Fibroblast of skin of back (primary cell): ENCODE data around the gene NKX2-2.
"Not testable (repeated sequence)": the region's sequence is repeated elsewhere in the genome, so short reads cannot be mapped to it uniquely, and the experiment has no call there.

Source experiments
- DNase-seq: peaks from one replicate; pipeline ENCODE4 v3.0.0-alpha.2; 2013

NKX2-2 gene

DNA sequence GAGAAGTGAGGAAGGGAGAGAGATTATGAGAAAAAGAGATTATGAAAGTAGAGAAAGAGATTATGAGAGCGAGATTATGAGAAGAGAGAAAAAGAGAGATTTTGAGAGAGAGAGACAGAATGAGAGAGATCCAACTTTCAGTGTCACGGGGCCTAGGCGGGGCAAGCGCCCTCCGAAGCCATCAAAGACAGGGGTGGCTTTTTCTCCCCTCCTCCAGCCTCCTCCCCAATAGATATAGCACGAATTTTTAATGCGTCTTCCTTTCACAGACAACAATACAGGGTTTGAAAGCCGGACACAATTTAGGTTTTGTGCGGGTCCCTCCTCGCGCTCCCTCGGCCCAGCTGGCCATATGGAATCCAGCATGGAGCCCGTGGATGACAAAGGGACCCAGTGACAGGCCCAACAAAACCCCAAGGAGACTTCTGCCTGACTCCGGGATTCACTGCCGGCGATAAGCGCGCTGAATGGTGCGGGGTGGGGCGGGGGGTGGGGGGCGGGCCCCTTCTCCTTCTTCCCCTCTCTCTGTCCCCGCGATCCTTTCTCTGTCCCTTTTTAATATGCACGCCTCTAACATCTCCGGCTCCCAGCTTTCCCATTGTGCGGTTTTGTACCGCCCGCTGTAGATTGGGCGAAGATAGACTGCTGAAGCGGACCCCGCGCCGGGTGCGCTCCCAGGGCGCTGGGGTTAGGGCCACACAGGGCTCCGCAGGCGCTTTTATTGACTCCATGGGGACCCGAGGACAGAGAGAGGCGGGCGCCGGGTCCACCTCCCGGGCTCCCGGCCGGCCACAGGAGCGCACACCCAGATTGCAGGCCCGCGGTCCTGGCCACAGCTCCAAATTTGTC is 5.4 kb downstream of the NKX2-2 start:
- DNase-seq, result no peak

DNA sequence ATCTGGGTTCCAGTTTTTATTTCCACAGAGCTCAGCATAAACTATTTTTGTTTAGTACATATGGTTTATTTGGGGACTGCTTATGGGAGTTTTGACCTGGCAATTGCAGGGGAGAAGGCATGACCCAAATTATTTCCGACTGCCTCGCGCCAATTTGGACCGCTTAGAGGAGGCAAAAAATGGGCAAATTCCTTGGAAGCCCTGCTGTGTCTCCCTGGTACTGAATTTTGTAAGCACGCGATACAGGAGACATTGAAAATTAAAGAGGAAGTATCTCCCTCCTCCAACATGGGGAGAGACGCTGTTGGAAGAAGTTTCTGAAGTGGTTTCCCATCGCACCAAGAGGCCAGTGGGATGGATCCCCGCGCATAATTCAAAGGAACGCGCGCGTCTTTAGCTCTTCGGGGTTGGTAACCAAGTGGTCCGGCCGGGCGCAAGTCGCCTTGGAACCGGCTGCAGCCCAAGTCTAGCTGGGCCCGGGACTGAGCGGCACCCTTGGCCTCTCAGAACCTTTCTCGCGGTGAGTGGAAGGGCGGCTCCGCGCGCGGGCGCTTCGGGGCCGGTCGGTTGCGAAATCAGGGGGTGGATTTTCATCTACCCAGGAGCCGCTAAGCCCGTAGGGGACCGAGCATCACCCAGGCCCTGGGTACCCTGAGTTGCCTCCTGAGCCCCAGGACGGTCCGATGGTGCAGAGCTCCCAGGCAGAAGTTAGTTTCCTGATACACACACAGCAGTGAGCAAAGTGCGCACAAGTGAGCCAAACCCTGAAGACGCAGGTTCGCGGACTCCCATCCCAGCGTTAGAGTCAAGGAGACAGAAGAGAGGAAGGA is 6.2 kb downstream of the NKX2-2 start:
- DNase-seq, result no peak

DNA sequence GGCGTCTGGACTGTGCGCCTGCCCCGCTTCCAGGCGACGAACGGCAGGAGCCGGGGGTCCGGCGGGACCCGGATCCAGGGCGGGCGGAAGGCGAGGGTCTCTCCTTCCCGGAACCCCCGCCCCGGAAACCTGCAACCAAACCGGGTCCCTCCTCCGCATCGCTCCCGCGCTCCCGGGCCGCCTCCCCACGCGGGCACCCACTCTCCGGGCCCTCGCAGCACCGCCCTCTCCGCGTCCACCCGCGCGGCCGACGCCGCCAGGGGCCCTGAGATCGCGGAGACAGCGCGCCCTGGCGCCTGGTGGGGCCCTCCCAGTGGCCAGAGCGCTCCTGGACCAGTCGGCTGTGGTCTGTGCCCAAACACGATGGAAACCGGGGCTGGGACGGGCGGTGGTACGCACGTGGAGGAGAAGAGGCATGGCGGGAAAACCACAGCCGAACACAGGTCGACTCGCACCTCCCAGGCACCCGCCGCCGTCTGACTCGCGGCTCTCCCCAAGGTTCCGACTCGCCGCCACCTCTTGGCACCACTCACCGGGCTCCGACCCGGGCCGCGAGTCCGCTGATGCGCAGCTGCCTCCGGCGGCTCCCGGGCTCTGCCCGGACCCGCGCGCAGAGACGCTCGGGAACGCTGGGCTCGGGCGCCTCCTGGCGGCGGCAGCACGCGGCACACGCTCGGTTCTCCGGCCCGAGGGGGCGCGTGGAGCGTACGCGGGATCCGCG is 7.9 kb downstream of the NKX2-2 start:
- peak; percentile 44 for DNase-seq

DNA sequence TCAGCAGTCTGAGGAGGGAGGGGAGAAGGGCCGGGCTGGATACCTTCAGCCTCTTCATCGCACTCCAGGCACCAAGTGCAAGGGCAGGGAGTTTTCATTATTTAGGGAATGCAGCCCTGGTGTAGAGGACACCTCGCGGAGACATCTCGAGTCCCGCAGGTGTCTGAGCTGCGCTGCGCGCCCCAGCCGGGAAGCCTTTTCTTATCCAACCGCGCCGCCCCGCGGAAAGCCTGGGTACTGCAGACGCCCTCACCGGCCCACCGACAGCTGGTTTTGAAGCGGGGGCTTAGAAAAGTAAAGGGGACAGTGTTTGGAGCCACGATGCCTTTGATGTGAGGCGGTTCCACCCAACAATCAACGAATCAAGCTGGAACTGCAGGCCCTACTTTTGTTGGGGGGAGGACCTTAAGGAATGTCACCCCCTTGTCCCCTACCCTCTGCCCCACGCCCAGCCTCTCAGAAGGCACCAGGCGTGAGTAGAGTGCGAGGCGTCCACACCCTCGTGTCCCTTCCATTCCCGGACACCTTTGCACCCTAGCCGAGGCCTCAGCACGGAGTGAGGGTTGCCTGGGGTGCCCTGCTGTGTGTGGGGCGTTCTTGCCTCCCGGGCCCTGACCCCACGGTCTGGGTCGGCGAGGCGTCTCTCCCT is 8.6 kb downstream of the NKX2-2 start:
- DNase-seq, result peak; percentile 25

DNA sequence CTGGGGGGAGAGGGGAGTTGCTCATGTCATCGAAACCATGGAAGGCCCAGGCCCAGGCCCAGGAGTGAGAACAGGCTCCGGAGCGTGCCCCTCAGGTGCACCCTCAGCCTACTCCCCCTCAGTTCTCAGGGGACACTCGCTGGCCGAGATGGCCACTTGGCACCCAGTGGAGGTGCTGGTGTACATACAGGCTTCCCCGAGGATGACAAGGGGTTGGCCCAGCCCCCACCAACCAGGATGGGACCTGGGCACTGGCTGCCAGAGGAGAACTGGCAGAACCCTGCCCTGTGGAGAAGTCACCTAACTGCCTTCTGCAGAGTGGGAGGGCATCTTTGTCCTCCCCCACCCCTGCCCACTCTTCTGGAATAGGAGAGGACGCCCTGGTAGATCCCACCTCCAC is 9.5 kb downstream of the NKX2-2 start:
- DNase-seq, result no peak

DNA sequence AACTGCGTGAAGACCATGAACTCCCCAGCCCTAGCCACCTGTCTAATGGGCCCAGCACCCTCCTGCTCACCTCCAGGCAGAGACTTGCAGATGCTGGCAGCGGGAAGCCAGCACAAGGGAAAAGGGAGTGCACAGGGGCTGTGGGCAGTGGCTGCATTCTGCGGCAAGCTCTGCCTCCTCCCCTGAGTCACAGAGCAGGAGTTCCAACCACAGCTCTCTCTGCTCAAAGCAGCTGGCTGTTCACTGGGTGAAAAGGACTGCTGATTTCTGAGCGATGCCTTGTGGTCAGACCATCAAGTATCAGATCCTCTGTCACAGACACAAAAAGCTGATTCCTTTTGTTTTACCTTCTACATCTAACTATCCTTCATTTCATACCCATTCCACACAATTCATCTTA is 10.5 kb downstream of the NKX2-2 start:
- DNase-seq, result no peak

DNA sequence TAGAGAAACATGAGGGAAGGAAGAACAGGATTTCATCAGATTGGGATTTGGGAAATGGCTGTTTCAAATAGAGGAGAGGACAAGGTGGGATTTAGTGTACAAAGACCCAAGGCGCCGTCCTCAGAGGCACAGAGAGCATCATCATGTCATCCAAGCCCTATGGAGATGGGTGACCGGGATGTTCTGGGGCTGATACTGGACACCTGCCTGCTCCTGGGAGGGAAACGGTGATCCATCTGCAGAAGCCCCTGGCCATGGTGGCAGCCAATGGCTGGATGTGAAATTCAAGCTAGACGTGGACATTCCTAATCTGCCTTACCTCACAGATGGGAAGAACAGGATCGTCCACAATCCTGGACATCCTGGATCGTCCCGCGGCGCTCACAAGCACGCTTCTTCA is 12.7 kb downstream of the NKX2-2 start:
- DNase-seq, result no peak

DNA sequence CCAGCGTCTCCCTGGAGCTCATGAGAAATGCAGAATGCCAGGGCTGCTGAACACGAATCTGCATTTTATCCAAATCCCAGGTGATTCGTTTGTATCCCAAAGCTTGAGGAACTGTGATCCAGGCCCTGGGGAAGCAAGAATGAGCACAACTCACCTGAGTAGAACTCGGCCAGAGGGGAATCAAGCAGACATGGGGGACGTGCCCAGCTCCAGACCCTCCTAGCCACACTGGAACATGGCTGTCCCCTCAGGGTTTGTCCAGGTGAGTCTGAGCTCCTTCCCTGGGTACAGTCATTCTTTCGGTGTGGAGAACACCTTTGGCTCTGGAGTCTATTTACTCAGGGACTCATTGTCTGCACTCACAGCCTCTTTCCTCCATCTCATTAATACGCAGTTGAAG is 13.3 kb downstream of the NKX2-2 start:
- no peak for DNase-seq

DNA sequence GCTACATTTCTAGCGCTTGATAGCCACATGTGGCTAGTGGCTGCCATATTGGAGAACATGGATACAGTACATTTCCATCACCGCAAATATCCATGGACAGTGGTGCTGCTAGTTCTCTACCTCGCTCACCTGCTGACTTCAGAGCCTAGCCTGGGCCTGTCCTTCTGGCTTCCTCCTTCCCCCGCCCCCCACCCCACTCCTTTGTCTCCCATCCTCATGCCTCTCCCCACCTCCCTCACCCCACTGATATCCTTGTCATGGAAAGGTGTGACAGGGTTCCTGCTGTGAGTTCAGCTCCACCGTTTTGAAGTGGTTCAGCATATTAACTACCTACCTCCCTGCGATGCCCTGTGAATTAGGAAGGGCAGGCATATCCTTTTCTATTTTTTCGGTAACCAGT is 14.2 kb downstream of the NKX2-2 start:
- no peak for DNase-seq

DNA sequence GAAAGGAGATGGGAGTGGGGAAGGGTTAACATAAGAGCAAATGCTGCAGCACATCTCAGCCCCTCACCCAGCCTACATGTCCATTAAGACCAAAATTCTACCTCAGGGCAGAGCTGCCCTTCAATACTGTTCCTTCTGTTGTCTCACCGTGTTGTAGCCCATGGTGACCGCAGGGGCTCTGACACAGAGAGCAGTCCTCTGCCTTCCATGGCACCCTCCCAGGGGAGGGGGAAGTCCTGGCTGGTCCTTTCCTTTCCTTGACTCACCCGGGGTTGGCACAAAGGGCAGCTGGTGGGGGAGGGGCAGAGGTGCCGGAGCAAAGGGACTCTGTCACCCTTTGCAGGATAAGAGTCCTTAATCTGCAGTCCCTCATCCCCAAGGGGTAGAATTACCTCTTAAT is 15.2 kb downstream of the NKX2-2 start:
- no peak for DNase-seq

DNA sequence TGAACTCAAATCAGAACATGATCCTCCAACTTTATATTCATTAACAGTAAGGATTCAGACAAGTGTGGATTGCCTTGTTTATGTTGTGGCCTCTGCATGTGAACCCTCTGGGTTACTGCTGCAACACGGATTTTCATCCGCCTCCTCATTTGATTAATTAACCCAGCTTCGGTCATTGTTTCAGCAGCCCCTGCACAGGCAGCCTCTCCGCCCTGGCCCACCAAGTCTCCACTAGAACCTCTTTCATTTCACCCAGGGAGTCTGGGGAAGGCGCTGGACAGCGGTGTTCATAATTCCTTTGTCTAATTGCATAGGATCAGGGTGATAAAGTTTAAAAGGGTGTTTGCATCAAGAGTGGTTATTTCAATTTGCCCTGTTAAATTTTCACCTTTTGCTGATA is 15.7 kb downstream of the NKX2-2 start:
- no peak for DNase-seq

DNA sequence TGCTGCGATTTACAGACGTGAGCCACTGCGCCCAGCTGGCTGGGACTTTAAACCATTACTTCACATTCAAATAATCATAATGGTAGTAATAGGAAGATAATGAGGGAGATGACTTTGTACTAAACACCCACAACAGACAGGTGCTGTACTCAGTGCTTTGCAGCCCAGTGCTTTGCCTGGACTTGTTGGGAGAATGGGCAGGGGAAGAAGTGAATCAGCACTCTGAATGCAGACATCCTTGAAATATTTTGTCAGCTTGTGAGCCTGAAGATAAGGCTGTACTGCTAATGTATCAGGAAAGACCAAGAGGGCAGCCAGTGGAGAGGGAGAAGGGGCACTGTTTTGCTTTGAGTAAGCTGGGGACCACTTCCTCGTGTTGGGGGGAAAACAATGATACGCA is 17.4 kb downstream of the NKX2-2 start:
- DNase-seq, result no peak

DNA sequence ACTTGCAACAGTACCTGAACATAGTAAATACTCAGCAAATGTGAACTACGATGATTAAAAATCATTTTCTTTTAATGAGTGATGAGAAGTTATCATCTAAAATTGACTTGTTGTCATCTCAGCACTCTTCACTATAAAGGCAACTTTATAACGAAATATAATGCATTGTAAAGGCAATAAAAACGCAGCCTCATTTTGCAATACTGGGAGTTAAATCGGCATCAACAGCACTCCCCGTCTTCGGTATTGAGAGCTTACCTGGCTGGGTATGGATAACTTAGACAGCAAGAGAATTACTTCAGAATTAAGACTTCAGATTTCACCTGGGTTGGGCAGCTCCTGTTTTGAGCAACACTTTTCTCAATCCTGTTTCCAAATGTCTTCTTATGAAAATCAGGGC is 20.8 kb downstream of the NKX2-2 start:
- no peak for DNase-seq

DNA sequence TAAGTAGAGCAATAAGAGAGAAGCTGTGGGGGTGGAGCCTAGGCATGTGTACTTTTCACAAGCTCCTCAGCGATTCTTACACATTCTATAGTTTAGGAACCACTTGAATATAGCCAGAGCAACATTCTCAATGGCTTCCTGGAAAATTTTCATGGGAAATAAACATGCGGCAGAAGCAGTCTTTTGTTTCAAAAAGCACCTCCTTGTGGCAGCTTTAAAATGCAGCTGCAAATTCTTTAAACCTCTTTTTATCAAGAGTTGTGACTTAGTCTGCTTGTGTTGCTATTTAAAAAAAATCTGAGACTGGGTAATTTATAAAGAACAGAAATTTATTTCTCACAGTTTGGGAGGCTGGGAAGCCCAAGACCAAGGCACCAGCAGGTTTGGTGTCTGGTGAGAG is 23.8 kb downstream of the NKX2-2 start:
- DNase-seq, result no peak

DNA sequence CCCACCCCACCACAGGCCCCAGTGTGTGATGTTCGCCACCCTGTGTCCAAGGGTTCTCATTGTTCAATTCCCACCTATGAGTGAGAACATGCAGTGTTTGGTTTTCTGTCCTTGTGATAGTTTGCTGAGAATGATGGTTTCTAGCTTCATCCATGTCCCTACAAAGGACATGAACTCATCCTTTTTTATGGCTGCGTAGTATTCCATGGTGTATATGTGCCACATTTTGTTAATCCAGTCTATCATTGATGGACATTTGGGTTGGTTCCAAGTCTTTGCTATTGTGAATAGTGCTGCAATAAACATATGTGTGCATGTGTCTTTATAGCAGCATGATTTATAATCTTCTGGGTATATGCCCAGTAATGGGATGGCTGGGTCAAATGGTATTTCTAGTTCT is 33.7 kb downstream of the NKX2-2 start:
- not testable (repeated sequence) for DNase-seq

DNA sequence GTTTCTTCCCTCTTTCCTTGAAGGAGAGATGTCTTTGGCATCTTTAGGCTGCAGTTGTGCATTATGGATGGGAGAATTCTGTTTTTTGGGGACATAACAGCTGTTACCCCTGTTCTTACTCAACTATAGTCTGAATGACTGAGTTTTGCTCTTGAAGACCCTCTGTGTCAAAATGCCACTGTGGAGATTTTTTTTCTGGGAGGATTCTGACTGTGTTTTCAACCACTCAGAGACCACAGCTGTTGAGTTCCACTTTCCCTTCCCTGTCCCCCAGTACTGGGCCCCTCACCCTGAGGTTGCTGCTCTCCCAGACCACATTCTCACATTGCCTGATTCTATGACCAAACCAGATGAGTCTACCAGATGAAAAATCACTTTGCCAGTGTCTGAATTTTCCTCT is 48.1 kb downstream of the NKX2-2 start:
- DNase-seq, result no peak

DNA sequence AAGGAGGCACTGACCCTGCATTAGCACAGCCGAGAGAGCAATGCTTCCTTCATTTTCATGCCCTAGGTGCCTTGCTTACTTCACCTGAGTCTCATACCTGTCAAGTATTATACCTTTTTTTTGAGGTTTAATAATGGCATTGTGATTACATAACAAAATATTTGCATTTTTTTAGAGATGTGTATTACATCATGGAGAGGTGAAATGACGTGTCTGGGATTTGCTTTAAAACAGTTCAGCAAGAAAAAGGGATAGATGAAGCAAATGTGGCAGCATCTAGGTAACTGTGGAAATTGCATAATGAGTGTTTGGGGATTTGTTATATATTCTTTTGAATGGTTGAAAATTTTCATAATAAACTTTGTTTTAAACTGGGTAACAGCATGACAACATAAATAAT is 48.9 kb downstream of the NKX2-2 start:
- DNase-seq, result no peak
